Naive thymus-derived CD8-positive, alpha-beta T cell (primary cell): Measurements from ENCODE around the gene ZBED5. TPM values are rescaled to one million over a fixed set of nuclear protein-coding genes. Genes with fewer than 3 reads are reported as not detected.
"Not testable (repeated sequence)": the region's sequence is repeated elsewhere in the genome, so short reads cannot be mapped to it uniquely, and the experiment has no call there.

Source experiments
- ATAC-seq, 2 donors: fragments of 150-1000 bp; cut with Tn5 transposase in 1 of 2; sonication (Bioruptor Pico), chemical (Tn5 transposase) in 1 of 2; 1 replicate in 1 of 2; 2 replicates in 1 of 2; pipeline ENCODE4 v1.10.0; 2021; ENCODE audit warnings: mild to moderate bottlenecking in 2 of 2, moderate library complexity in 2 of 2
- POLR2A ChIA-PET: fragments of 350-600 bp; sonication (Branson Sonifier 250); formaldehyde crosslinking; loops from one replicate; lab custom pipeline; 2021; ENCODE audit warnings: antibody characterized with exemption; lab: Charles Lee
- DNase-seq, 10 donors: peaks; one replicate each; pipeline versions ENCODE4 v3.0.0 to v3.0.0-alpha.2; 2020 to 2022
- H3K27ac Mint-ChIP-seq, 10 donors: one replicate each; pipeline ENCODE4 v1.8.0; 2020 to 2022; ENCODE audit warnings: mild to moderate bottlenecking in 10 of 10, mixed read lengths in 10 of 10, moderate library complexity in 4 of 10, inconsistent platforms in 1 of 10
- H3K27me3 Mint-ChIP-seq, 5 donors: one replicate each; pipeline ENCODE4 v1.8.0; 2021 to 2022; ENCODE audit warnings: mixed read lengths in 5 of 5
- H3K36me3 Mint-ChIP-seq, 3 donors: one replicate each; pipeline ENCODE4 v1.8.0; 2020 to 2022; ENCODE audit warnings: mixed read lengths in 3 of 3, mild to moderate bottlenecking in 2 of 3, inconsistent platforms in 1 of 3
- H3K4me1 Mint-ChIP-seq, 4 donors: one replicate each; pipeline ENCODE4 v1.8.0; 2021 to 2022; ENCODE audit warnings: mixed read lengths in 4 of 4
- H3K4me3 Mint-ChIP-seq, 10 donors: one replicate each; pipeline ENCODE4 v1.8.0; 2020 to 2022; ENCODE audit warnings: mild to moderate bottlenecking in 10 of 10, mixed read lengths in 10 of 10, moderate library complexity in 6 of 10, inconsistent platforms in 1 of 10
- H3K9me3 Mint-ChIP-seq, 9 donors: one replicate each; pipeline ENCODE4 v1.8.0; 2020 to 2022; ENCODE audit warnings: mixed read lengths in 9 of 9, mild to moderate bottlenecking in 3 of 9, inconsistent platforms in 1 of 9, moderate library complexity in 1 of 9
- polyA plus RNA-seq, 3 donors: library from polyadenylated mRNA; unstranded; fragments of 300-500 nt; fragmentation: Illumina TruSeq; gene quantifications; one replicate each; pipeline ENCODE4 v1.2.3, GENCODE V29; 2021
- total RNA-seq, 8 experiments: library from RNA in 2 of 8; stranded (reverse) in 2 of 8; gene quantifications; one replicate each; pipeline ENCODE4 v1.2.3 and lab custom pipeline; 2021 to 2026

Gene ZBED5
- total and polyA plus RNA-seq, 5 experiments from 2014 or later: 14.6 to 175 (median 18.6) TPM

- Mint-ChIP-seq H3K27me3 (peaks cover 0 to 2% (median 0%) of the 10 kb centered on the region in 5 donors), H3K9me3 (peaks cover 0 to 14% (median 12%) of the 10 kb centered on the region in 9 donors), H3K4me1 (peaks cover 0 to 14% (median 6%) of the 10 kb centered on the region in 4 donors), H3K27ac (peak overlapping the region in 1 of 10 donors; percentile 74), H3K36me3 (peaks cover 0 to 16% (median 14%) of the 10 kb centered on the region in 3 donors), H3K4me3 (no peak overlapping the region)
- no peak for DNase-seq
- no peak for ATAC-seq
- POLR2A ChIA-PET: no interaction called here
These were observed 36.8 kb upstream of the ZBED5 start for GRCh38 chr11:10894666-10895065.

GRCh38 chr11:10893714-10894151 lies 35.9 kb upstream of the ZBED5 start:
- H3K9me3 Mint-ChIP-seq: peaks cover 0 to 22% (median 17%) of the 10 kb centered on the region in 9 donors
- H3K4me3 Mint-ChIP-seq: no peak overlapping the region
- H3K36me3 Mint-ChIP-seq: peaks cover 4 to 26% (median 22%) of the 10 kb centered on the region in 3 donors
- DNase-seq (no peak), ATAC-seq (no peak)
- H3K27ac Mint-ChIP-seq: no peak overlapping the region
- H3K4me1 Mint-ChIP-seq: peaks cover 0 to 11% (median 0%) of the 10 kb centered on the region in 4 donors
- POLR2A ChIA-PET: no interaction called here
- peaks cover 0 to 11% (median 0%) of the 10 kb centered on the region in 5 donors for H3K27me3 Mint-ChIP-seq

- no peak overlapping the region for H3K27ac Mint-ChIP-seq
- H3K36me3 Mint-ChIP-seq: peaks cover 4 to 27% (median 26%) of the 10 kb centered on the region in 3 donors
- no peak overlapping the region for H3K4me3 Mint-ChIP-seq
- peaks cover under 1 to 22% (median 18%) of the 10 kb centered on the region in 9 donors for H3K9me3 Mint-ChIP-seq
- peaks cover 0 to 16% (median 0%) of the 10 kb centered on the region in 5 donors for H3K27me3 Mint-ChIP-seq
- ATAC-seq (no peak), DNase-seq (no peak)
- POLR2A ChIA-PET: no interaction called here
- peaks cover 0 to 6% (median 0%) of the 10 kb centered on the region in 4 donors for H3K4me1 Mint-ChIP-seq
These were observed 34.4 kb upstream of the ZBED5 start for GRCh38 chr11:10892250-10892649.

- no peak for ATAC-seq
- Mint-ChIP-seq H3K27me3 (peaks cover 0 to 16% (median 0%) of the 10 kb centered on the region in 5 donors), H3K4me3 (no peak overlapping the region), H3K9me3 (peaks cover 6 to 22% (median 18%) of the 10 kb centered on the region in 9 donors), H3K36me3 (peaks cover 4 to 27% (median 26%) of the 10 kb centered on the region in 3 donors), H3K27ac (no peak overlapping the region), H3K4me1 (peaks cover 0 to 6% (median 0%) of the 10 kb centered on the region in 4 donors)
- DNase-seq: no peak
- POLR2A ChIA-PET: no interaction called here
These were observed 33.4 kb upstream of the ZBED5 start for GRCh38 chr11:10891151-10891720.

- H3K27me3 Mint-ChIP-seq: peaks cover 0 to 16% (median 0%) of the 10 kb centered on the region in 5 donors
- H3K4me1 Mint-ChIP-seq, POLR2A ChIA-PET, DNase-seq, H3K4me3 Mint-ChIP-seq, H3K27ac Mint-ChIP-seq, ATAC-seq: not testable (repeated sequence)
- peaks cover 6 to 22% (median 19%) of the 10 kb centered on the region in 9 donors for H3K9me3 Mint-ChIP-seq
- H3K36me3 Mint-ChIP-seq: peaks cover 4 to 28% (median 26%) of the 10 kb centered on the region in 3 donors
These were observed 32.2 kb upstream of the ZBED5 start for GRCh38 chr11:10890083-10890482.

GRCh38 chr11:10887307-10887706 lies 29.5 kb upstream of the ZBED5 start:
- H3K27me3 Mint-ChIP-seq: peaks cover 0 to 16% (median 0%) of the 10 kb centered on the region in 5 donors
- DNase-seq: no peak
- POLR2A ChIA-PET: no interaction called here
- peaks cover 4 to 40% (median 26%) of the 10 kb centered on the region in 3 donors for H3K36me3 Mint-ChIP-seq
- no peak overlapping the region for H3K27ac Mint-ChIP-seq
- ATAC-seq: no peak
- peaks cover 0 to 3% (median 0%) of the 10 kb centered on the region in 4 donors for H3K4me1 Mint-ChIP-seq
- peaks cover 6 to 38% (median 29%) of the 10 kb centered on the region in 9 donors for H3K9me3 Mint-ChIP-seq
- H3K4me3 Mint-ChIP-seq: no peak overlapping the region

GRCh38 chr11:10886652-10887250 lies 28.9 kb upstream of the ZBED5 start:
- Mint-ChIP-seq H3K4me1 (peaks cover 0 to 2% (median 0%) of the 10 kb centered on the region in 4 donors), H3K36me3 (peaks cover 4 to 40% (median 26%) of the 10 kb centered on the region in 3 donors), H3K27me3 (peaks cover 0 to 16% (median 0%) of the 10 kb centered on the region in 5 donors), H3K9me3 (peaks cover 6 to 38% (median 29%) of the 10 kb centered on the region in 9 donors), H3K27ac (no peak overlapping the region), H3K4me3 (no peak overlapping the region)
- DNase-seq (no peak), ATAC-seq (no peak)
- POLR2A ChIA-PET: no interaction called here

- no peaks in the 10 kb centered on the region for H3K4me1 Mint-ChIP-seq
- DNase-seq (no peak), ATAC-seq (peak in 1 of 2 donors; percentile 40)
- no peak overlapping the region for H3K4me3 Mint-ChIP-seq
- peaks cover 4 to 38% (median 25%) of the 10 kb centered on the region in 9 donors for H3K9me3 Mint-ChIP-seq
- no peak overlapping the region for H3K27ac Mint-ChIP-seq
- peaks cover 4 to 32% (median 26%) of the 10 kb centered on the region in 3 donors for H3K36me3 Mint-ChIP-seq
- POLR2A ChIA-PET: no interaction called here
- H3K27me3 Mint-ChIP-seq: peaks cover 0 to 16% (median 0%) of the 10 kb centered on the region in 5 donors
These were observed 28.0 kb upstream of the ZBED5 start for GRCh38 chr11:10885703-10886363.

GRCh38 chr11:10884292-10884691 lies 26.4 kb upstream of the ZBED5 start:
- H3K4me3 Mint-ChIP-seq, ATAC-seq, POLR2A ChIA-PET, DNase-seq, H3K4me1 Mint-ChIP-seq, H3K27ac Mint-ChIP-seq: not testable (repeated sequence)
- peaks cover 4 to 20% (median 13%) of the 10 kb centered on the region in 3 donors for H3K36me3 Mint-ChIP-seq
- H3K9me3 Mint-ChIP-seq: peaks cover 0 to 30% (median 14%) of the 10 kb centered on the region in 9 donors
- H3K27me3 Mint-ChIP-seq: peaks cover 0 to 10% (median 0%) of the 10 kb centered on the region in 5 donors

- H3K4me1 Mint-ChIP-seq: peaks cover 5 to 15% (median 10%) of the 10 kb centered on the region in 4 donors
- ATAC-seq: no peak
- no peaks in the 10 kb centered on the region for H3K27me3 Mint-ChIP-seq
- H3K4me3 Mint-ChIP-seq: no peak overlapping the region
- H3K27ac Mint-ChIP-seq: no peak overlapping the region
- H3K9me3 Mint-ChIP-seq: peaks cover 0 to 20% (median 9%) of the 10 kb centered on the region in 9 donors
- POLR2A ChIA-PET: no interaction called here
- peaks cover 8 to 19% (median 10%) of the 10 kb centered on the region in 3 donors for H3K36me3 Mint-ChIP-seq
- no peak for DNase-seq
These were observed 24.0 kb upstream of the ZBED5 start for GRCh38 chr11:10881892-10882291.

GRCh38 chr11:10878408-10879214 lies 20.8 kb upstream of the ZBED5 start:
- POLR2A ChIA-PET: interaction anchor here (0.9 to 3.4 kb wide), 5 partner anchors 21 to 85 kb away, joined by 3 to 20 read pairs (median 4); partner anchors contain the start of genes EIF4G2 and ZBED5
- H3K36me3 Mint-ChIP-seq: peaks cover 5 to 21% (median 14%) of the 10 kb centered on the region in 3 donors
- H3K4me1 Mint-ChIP-seq: peaks cover 11 to 28% (median 17%) of the 10 kb centered on the region in 4 donors

More at GRCh38 chr11:10878408-10879214, 20.8 kb upstream of the ZBED5 start:
- DNase-seq: peak in 6 of 10 donors; percentile 4 to 63 (median 46)
- Mint-ChIP-seq H3K9me3 (peaks cover 0 to 17% (median under 1%) of the 10 kb centered on the region in 9 donors), H3K4me3 (peak overlapping the region in 2 of 10 donors; percentile 8 to 25), H3K27me3 (no peaks in the 10 kb centered on the region), H3K27ac (peak overlapping the region in 6 of 10 donors; percentile 23 to 82 (median 64))
- ATAC-seq: peak; percentile 66 to 79
